ENCODE measurements around the gene RPTOR. TPM values are rescaled to one million over a fixed set of nuclear protein-coding genes. Genes with fewer than 3 reads are reported as not detected.

Gene RPTOR
- total RNA-seq, 1 donor: 27.9 TPM

DNA sequence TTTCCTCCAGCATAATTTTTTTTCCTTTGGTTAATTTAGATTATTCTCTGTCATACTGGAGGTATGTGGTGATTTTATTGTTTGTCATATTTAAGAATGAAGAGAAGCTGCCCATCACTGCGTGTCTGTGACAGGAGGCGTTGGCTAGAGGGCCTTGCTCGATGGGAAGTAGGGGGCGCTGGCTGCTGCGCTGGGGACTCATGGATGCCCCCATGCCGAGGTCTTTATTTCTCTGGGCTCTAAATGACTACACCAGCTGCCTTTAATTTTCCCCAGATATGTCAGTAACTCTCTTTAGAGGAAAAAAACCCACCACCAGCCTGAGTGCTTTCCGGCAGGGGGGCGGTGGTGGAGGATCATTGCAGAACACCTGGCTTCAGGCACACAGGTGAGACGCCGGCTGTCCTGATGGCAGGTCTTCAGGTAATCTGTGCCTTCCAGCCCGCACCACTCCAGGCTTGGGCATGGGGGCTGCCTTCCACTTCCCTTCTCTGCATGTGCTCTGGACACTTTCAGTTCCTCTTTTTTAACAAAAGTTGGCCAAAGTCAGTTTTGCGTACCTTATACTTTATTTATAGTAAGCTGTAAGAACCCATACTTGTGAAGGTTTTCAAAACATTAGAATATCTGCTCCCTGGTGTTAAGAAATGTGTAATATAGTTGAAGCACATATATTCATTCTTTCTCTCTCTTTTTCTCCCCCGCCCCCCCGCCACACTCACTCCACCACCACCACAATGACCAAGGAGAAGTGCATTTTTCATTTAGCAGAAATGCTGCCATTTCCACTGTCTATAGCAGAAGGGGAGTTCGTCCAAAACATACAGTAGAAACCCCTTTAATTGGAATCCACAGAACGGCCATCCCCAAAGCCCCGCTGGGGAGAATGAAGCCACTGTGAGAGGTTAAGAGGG, 192.7 kb downstream of the RPTOR start:
- DNase-seq (ENCODE audit: insufficient read length, low spot score, missing footprints): no peak
- Histone ChIP-seq H3K9me3 (ENCODE audit: low read depth, low read length) (no peaks in the 10 kb centered on the region), H4K20me1 (ENCODE audit: insufficient read depth, low read length) (no peaks in the 10 kb centered on the region), H3K36me3 (ENCODE audit: insufficient read depth, low read length) (peaks cover 5% of the 10 kb centered on the region), H3K4me3 (ENCODE audit: insufficient read depth, low read length) (no peak overlapping the region), H3K27ac (ENCODE audit: low read depth, low read length) (no peak overlapping the region), H2AFZ (ENCODE audit: low read length) (no peak overlapping the region), H3K4me1 (ENCODE audit: insufficient read depth, low read length) (peaks cover 3% of the 10 kb centered on the region), H3K4me2 (ENCODE audit: insufficient read depth, low read length) (no peak overlapping the region), H3K27me3 (ENCODE audit: insufficient read depth, low read length) (no peaks in the 10 kb centered on the region), H3K79me2 (ENCODE audit: insufficient read depth, low read length) (no peaks in the 10 kb centered on the region)
- TF ChIP-seq, protein P1, sequence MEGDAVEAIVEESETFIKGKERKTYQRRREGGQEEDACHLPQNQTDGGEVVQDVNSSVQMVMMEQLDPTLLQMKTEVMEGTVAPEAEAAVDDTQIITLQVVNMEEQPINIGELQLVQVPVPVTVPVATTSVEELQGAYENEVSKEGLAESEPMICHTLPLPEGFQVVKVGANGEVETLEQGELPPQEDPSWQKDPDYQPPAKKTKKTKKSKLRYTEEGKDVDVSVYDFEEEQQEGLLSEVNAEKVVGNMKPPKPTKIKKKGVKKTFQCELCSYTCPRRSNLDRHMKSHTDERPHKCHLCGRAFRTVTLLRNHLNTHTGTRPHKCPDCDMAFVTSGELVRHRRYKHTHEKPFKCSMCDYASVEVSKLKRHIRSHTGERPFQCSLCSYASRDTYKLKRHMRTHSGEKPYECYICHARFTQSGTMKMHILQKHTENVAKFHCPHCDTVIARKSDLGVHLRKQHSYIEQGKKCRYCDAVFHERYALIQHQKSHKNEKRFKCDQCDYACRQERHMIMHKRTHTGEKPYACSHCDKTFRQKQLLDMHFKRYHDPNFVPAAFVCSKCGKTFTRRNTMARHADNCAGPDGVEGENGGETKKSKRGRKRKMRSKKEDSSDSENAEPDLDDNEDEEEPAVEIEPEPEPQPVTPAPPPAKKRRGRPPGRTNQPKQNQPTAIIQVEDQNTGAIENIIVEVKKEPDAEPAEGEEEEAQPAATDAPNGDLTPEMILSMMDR (IDR thresholded peaks at IDR 0.05; ENCODE audit: extremely low read depth, low read depth, low read length): no peak

- Histone ChIP-seq H3K9me3 (ENCODE audit: low read depth, low read length) (no peaks in the 10 kb centered on the region), H3K27me3 (ENCODE audit: insufficient read depth, low read length) (no peaks in the 10 kb centered on the region), H3K4me3 (ENCODE audit: insufficient read depth, low read length) (no peak overlapping the region), H3K4me1 (ENCODE audit: insufficient read depth, low read length) (peaks cover 3% of the 10 kb centered on the region), H3K36me3 (ENCODE audit: insufficient read depth, low read length) (peaks cover 5% of the 10 kb centered on the region), H4K20me1 (ENCODE audit: insufficient read depth, low read length) (no peaks in the 10 kb centered on the region), H3K79me2 (ENCODE audit: insufficient read depth, low read length) (no peaks in the 10 kb centered on the region), H2AFZ (ENCODE audit: low read length) (no peak overlapping the region), H3K27ac (ENCODE audit: low read depth, low read length) (no peak overlapping the region), H3K4me2 (ENCODE audit: insufficient read depth, low read length) (no peak overlapping the region)
- DNase-seq (ENCODE audit: insufficient read length, low spot score, missing footprints): no peak
- TF ChIP-seq, protein P1 (IDR thresholded peaks at IDR 0.05; ENCODE audit: extremely low read depth, low read depth, low read length): no peak
Observed at GRCh38 chr17:80738020-80738808, 193.6 kb downstream of the RPTOR start.

DNA sequence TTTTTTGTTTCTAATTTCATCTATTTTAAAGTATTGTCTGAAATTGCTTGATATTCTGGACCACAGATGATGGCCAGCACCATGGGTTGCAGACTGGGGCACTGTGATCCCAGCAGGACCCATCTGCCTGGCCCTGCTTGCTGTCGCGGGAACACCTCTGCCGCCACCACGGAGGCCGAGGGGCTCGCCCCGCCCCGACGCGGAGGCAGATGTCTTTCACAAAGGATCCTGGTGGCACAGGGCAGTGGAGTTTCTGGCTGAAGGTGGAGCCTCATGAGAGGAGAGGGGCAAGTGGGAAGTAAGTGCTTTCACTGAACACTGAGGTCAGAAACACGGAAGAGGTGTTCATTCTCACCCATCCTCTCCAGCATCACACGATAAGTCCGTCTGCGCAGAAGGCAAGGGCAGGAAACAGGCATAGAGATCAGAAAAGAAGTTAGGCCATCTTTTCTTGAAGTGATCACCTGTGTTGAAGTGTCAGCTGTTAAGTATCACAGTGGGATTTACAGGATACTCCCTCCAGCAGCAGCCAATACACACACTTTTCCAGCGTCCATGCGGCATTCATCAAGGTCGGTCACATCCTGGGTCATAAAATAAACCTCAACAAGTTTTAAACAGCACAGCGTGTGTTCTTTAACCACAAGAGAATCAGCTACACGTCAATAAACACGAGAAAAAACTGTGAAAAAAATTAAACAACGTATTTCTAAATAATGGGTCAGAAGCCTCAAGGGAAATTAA, 194.5 kb downstream of the RPTOR start:
- Histone ChIP-seq H3K36me3 (ENCODE audit: insufficient read depth, low read length) (peaks cover 5% of the 10 kb centered on the region), H3K4me3 (ENCODE audit: insufficient read depth, low read length) (no peak overlapping the region), H2AFZ (ENCODE audit: low read length) (no peak overlapping the region), H3K79me2 (ENCODE audit: insufficient read depth, low read length) (no peaks in the 10 kb centered on the region), H3K9me3 (ENCODE audit: low read depth, low read length) (no peaks in the 10 kb centered on the region), H3K4me2 (ENCODE audit: insufficient read depth, low read length) (no peak overlapping the region), H4K20me1 (ENCODE audit: insufficient read depth, low read length) (no peaks in the 10 kb centered on the region), H3K27me3 (ENCODE audit: insufficient read depth, low read length) (no peaks in the 10 kb centered on the region), H3K27ac (ENCODE audit: low read depth, low read length) (no peak overlapping the region), H3K4me1 (ENCODE audit: insufficient read depth, low read length) (peaks cover 3% of the 10 kb centered on the region)
- TF ChIP-seq, protein P1 (IDR thresholded peaks at IDR 0.05; ENCODE audit: extremely low read depth, low read depth, low read length): no peak
- DNase-seq (ENCODE audit: insufficient read length, low spot score, missing footprints): no peak
